HepG2 (cell line): ENCODE results near the gene SUSD2. TPM values are rescaled to one million over a fixed set of nuclear protein-coding genes. Genes with fewer than 3 reads are reported as not detected.

ENCODE experiments used
- ATAC-seq: fragments of 200-7000 bp; cut with Tn5 transposase; 3 replicates; pipeline ENCODE4 v1.9.1; 2020; ENCODE audit warnings: mild to moderate bottlenecking, moderate library complexity
- BruUV-seq: library from RNA; stranded (reverse); fragments of 400-500 nt; replicated peaks from 2 replicates; lab custom pipeline; 2021; lab: Mats Ljungman, UMichigan
- CTCF ChIA-PET: fragments of 300-600 bp; formaldehyde crosslinking; extraction: SDS; loops from one replicate; lab custom pipeline; 2021; ENCODE audit warnings: low total read pairs, inconsistent platforms, low intra/inter-chr PET ratio; lab: Yijun Ruan, JAX
- POLR2A ChIA-PET: fragments of 350-600 bp; sonication (Branson Sonifier 250); formaldehyde crosslinking; loops from one replicate; lab custom pipeline; 2020; ENCODE audit warnings: antibody characterized with exemption, inconsistent platforms; lab: Yijun Ruan, JAX
- DNase-seq: peaks from one replicate; pipeline ENCODE4 v3.0.0-alpha.2; 2015; ENCODE audit warnings: low spot score
- FAIRE-seq: peaks from 3 replicates; lab custom pipeline; 2011; peaks lifted over from hg19 to GRCh38; lab: Jason Lieb, UNC
- H2AFZ ChIP-seq: one replicate; pipeline ENCODE4 v1.6.1; 2011; ENCODE audit warnings: low read length, inconsistent platforms
- H3K27ac ChIP-seq: fragments of 300-600 bp; 3 replicates; pipeline ENCODE4 v1.8.0; 2011; ENCODE audit warnings: mixed run types, mild to moderate bottlenecking, mixed read lengths, low read length, inconsistent platforms; ENCODE audit not compliant: insufficient read depth; ENCODE audit errors: extremely low read length
- H3K27me3 ChIP-seq, 2 experiments: fragments of 200-600 bp in 1 of 2; 2 replicates in 1 of 2; 3 replicates in 1 of 2; pipeline versions ENCODE4 v1.6.0 to v1.8.0; 2011; ENCODE audit warnings: low read length in 2 of 2, mild to moderate bottlenecking in 2 of 2, moderate library complexity in 2 of 2, inconsistent platforms in 1 of 2; ENCODE audit not compliant: insufficient read depth in 2 of 2, control insufficient read depth in 1 of 2
- H3K36me3 ChIP-seq, 2 experiments: fragments of 200-600 bp in 1 of 2; replicated peaks in 1 of 2; 2 replicates in 1 of 2; 3 replicates in 1 of 2; pipeline versions ENCODE4 v1.5.1 to v1.8.0; 2011; ENCODE audit warnings: low read length in 2 of 2, inconsistent platforms in 1 of 2; ENCODE audit not compliant: insufficient read depth in 2 of 2, control insufficient read depth in 1 of 2
- H3K4me1 ChIP-seq: 2 replicates; pipeline ENCODE4 v1.5.1; 2012; ENCODE audit warnings: low read length, inconsistent platforms; ENCODE audit not compliant: insufficient read depth
- H3K4me2 ChIP-seq: 2 replicates; pipeline ENCODE4 v1.6.0; 2011; ENCODE audit warnings: low read depth, low read length, inconsistent platforms
- H3K4me3 ChIP-seq, 3 experiments: fragments of 200-600 bp in 1 of 3; sonication (generic), shearing (Covaris generic) in 1 of 3; replicated peaks in 1 of 3; 2 replicates each; pipeline ENCODE4 v1.5.1; 2011 to 2016; ENCODE audit warnings: low read length in 3 of 3, inconsistent platforms in 2 of 3, low read depth in 2 of 3, mild to moderate bottlenecking in 2 of 3, control low read depth in 1 of 3, mixed read lengths in 1 of 3; ENCODE audit not compliant: insufficient read depth in 1 of 3
- H3K79me2 ChIP-seq: one replicate; pipeline ENCODE4 v1.6.1; 2011; ENCODE audit warnings: low read length, inconsistent platforms; ENCODE audit not compliant: insufficient read depth
- H3K9ac ChIP-seq: 2 replicates; pipeline ENCODE4 v1.6.0; 2011; ENCODE audit warnings: mild to moderate bottlenecking, low read depth, low read length, inconsistent platforms; ENCODE audit not compliant: insufficient read depth
- H3K9me3 ChIP-seq: 2 replicates; pipeline ENCODE4 v1.5.1; 2012; ENCODE audit warnings: mild to moderate bottlenecking, low read length
- H4K20me1 ChIP-seq: 2 replicates; pipeline ENCODE4 v1.6.0; 2011; ENCODE audit warnings: inconsistent platforms, mild to moderate bottlenecking, low read length, moderate library complexity; ENCODE audit not compliant: insufficient read depth
- KAT8 ChIP-seq: IDR thresholded peaks from 2 replicates; pipeline ENCODE4 v1.6.1; 2016; ENCODE audit warnings: missing genetic modification reagents, missing compliant biosample characterization
- NFE2L2 ChIP-seq: fragments of 150-350 bp; IDR thresholded peaks from 2 replicates; pipeline ENCODE4 v1.6.1; 2014; ENCODE audit warnings: low read length
- POLR2G ChIP-seq: fragments of 200-400 bp; formaldehyde crosslinking; IDR thresholded peaks from 2 replicates; pipeline ENCODE4 v1.6.1; 2018; ENCODE audit warnings: mild to moderate bottlenecking, low read depth, low read length, moderate library complexity
- RAD21 ChIP-seq: fragments of 450-650 bp; formaldehyde crosslinking; IDR thresholded peaks from 2 replicates; pipeline ENCODE4 v1.5.0; 2020; ENCODE audit warnings: mild to moderate bottlenecking
- SKI ChIP-seq: fragments of 450-650 bp; IDR thresholded peaks from one replicate; pipeline ENCODE4 v1.6.1; 2018; ENCODE audit warnings: mild to moderate bottlenecking; ENCODE audit not compliant: partially characterized antibody
- WGBS: methylation state at CpG from one replicate; pipeline ENCODE4 v1.1.6; 2017; ENCODE audit warnings: low lambda C conversion rate; 5-methylcytosine and 5-hydroxymethylcytosine counted together
- in situ Hi-C: cut with HindIII; loops from 2 replicates; pipeline ENCODE4 v1.10.0; 2017; ENCODE audit warnings: low pct_unique_long_range_greater_than_20kb; ENCODE audit not compliant: extremely low pct_ligation_motif_present
- intact Hi-C: fragments of 100-400 bp; cut with micrococcal nuclease; formaldehyde crosslinking; loops from one replicate; pipeline ENCODE4 v1.10.0; 2022; ENCODE audit not compliant: unreplicated experiment
- polyA plus RNA-seq, 8 experiments: library from polyadenylated mRNA; depleted of rRNA in 3 of 8; stranded (reverse) in 7 of 8; unstranded in 1 of 8; fragments of >200 nt; fragmentation: Illumina TruSeq in 4 of 8; extraction: Trizol in 4 of 8; gene quantifications; 2 replicates each; pipeline versions ENCODE4 v1.2.1 to v1.2.3, GENCODE V29; 2011 to 2016; ENCODE audit warnings: low read depth in 4 of 8, missing spikeins in 1 of 8, mixed read lengths in 1 of 8; ENCODE audit not compliant: insufficient read depth in 1 of 8
- total RNA-seq, 5 experiments: library from RNA; depleted of rRNA; stranded (reverse); fragments of >200 nt; fragmentation: Illumina TruSeq; extraction: Trizol; gene quantifications; 2 replicates each; pipeline ENCODE4 v1.2.3, GENCODE V29; 2016; ENCODE audit warnings: low read depth in 1 of 5
- TF ChIP-seq, protein P1 (sequence below): sonication (generic); formaldehyde crosslinking; IDR thresholded peaks from one replicate; pipeline ENCODE4 v1.5.1; 2020; ENCODE audit warnings: mild to moderate bottlenecking, missing genetic modification reagents; ENCODE audit errors: not compliant biosample characterization

The SUSD2 gene
- total and polyA plus RNA-seq, 2 of the 13 experiments (the other 11 are each of a cell fraction or from before 2014, with no cell fraction given): 2.1 to 11.0 TPM

- ChIA-PET POLR2A (interaction anchor here (1.3 kb wide), 1 partner anchor 10 kb away, joined by 3 read pairs; the partner anchor contains the start of gene SUSD2), CTCF (interaction anchor here (2.7 to 3.5 kb wide), 2 partner anchors 39 to 56 kb away, joined by 33 to 61 read pairs; no protein-coding TSS in a partner anchor)
- Histone ChIP-seq H4K20me1 (no peaks in the 10 kb centered on the region), H3K9me3 (no peaks in the 10 kb centered on the region), H2AFZ (no peak overlapping the region), H3K27ac (no peak overlapping the region), H3K36me3 (no peaks in the 10 kb centered on the region), H3K4me1 (peaks cover 38% of the 10 kb centered on the region), H3K4me3 (no peak overlapping the region), H3K9ac (no peak overlapping the region), H3K27me3 (no peaks in the 10 kb centered on the region), H3K4me2 (no peak overlapping the region), H3K79me2 (no peaks in the 10 kb centered on the region)
- FAIRE-seq (no peak), ATAC-seq (peak; percentile 79), DNase-seq (no peak)
- WGBS: 81% methylated on average over 8 of the region's 12 CpGs
- BruUV-seq: no TSS peak
- intact Hi-C loops (no loop called here), in situ Hi-C loops (no loop called here)
- 0 out of 2 replicates have a peak, but pooled peaks have one; percentile 27 for TF ChIP-seq RAD21 (CRISPR knock-in tag)
- no peak for TF ChIP-seq POLR2G
Observed at GRCh38 chr22:24191381-24191841, 10.1 kb downstream of the SUSD2 start.

GRCh38 chr22:24191893-24192292 is 10.6 kb downstream of the SUSD2 start:
- no peak for DNase-seq
- Histone ChIP-seq H3K27me3 (no peaks in the 10 kb centered on the region), H2AFZ (no peak overlapping the region), H3K4me2 (no peak overlapping the region), H3K4me1 (peaks cover 42% of the 10 kb centered on the region), H3K4me3 (no peak overlapping the region), H3K27ac (no peak overlapping the region), H3K9me3 (no peaks in the 10 kb centered on the region), H3K36me3 (no peaks in the 10 kb centered on the region), H3K79me2 (no peaks in the 10 kb centered on the region), H4K20me1 (no peaks in the 10 kb centered on the region), H3K9ac (no peak overlapping the region)
- no TSS peak for BruUV-seq
- no peak for FAIRE-seq
- ATAC-seq: no peak
- POLR2A ChIA-PET: interaction anchor here (1.3 kb wide), 1 partner anchor 11 kb away, joined by 3 read pairs; the partner anchor contains the start of gene SUSD2
- 93% methylated on average over 5 of the region's 5 CpGs for WGBS
- intact Hi-C loops (no loop called here), in situ Hi-C loops (no loop called here)
- CTCF ChIA-PET: interaction anchor here (3.5 kb wide), 1 partner anchor 56 kb away, joined by 61 read pairs; no protein-coding TSS in a partner anchor
- no peak for TF ChIP-seq KAT8 (CRISPR knock-in tag)
- no peak for TF ChIP-seq NFE2L2
- TF ChIP-seq SKI: no peak
- TF ChIP-seq, protein P1, sequence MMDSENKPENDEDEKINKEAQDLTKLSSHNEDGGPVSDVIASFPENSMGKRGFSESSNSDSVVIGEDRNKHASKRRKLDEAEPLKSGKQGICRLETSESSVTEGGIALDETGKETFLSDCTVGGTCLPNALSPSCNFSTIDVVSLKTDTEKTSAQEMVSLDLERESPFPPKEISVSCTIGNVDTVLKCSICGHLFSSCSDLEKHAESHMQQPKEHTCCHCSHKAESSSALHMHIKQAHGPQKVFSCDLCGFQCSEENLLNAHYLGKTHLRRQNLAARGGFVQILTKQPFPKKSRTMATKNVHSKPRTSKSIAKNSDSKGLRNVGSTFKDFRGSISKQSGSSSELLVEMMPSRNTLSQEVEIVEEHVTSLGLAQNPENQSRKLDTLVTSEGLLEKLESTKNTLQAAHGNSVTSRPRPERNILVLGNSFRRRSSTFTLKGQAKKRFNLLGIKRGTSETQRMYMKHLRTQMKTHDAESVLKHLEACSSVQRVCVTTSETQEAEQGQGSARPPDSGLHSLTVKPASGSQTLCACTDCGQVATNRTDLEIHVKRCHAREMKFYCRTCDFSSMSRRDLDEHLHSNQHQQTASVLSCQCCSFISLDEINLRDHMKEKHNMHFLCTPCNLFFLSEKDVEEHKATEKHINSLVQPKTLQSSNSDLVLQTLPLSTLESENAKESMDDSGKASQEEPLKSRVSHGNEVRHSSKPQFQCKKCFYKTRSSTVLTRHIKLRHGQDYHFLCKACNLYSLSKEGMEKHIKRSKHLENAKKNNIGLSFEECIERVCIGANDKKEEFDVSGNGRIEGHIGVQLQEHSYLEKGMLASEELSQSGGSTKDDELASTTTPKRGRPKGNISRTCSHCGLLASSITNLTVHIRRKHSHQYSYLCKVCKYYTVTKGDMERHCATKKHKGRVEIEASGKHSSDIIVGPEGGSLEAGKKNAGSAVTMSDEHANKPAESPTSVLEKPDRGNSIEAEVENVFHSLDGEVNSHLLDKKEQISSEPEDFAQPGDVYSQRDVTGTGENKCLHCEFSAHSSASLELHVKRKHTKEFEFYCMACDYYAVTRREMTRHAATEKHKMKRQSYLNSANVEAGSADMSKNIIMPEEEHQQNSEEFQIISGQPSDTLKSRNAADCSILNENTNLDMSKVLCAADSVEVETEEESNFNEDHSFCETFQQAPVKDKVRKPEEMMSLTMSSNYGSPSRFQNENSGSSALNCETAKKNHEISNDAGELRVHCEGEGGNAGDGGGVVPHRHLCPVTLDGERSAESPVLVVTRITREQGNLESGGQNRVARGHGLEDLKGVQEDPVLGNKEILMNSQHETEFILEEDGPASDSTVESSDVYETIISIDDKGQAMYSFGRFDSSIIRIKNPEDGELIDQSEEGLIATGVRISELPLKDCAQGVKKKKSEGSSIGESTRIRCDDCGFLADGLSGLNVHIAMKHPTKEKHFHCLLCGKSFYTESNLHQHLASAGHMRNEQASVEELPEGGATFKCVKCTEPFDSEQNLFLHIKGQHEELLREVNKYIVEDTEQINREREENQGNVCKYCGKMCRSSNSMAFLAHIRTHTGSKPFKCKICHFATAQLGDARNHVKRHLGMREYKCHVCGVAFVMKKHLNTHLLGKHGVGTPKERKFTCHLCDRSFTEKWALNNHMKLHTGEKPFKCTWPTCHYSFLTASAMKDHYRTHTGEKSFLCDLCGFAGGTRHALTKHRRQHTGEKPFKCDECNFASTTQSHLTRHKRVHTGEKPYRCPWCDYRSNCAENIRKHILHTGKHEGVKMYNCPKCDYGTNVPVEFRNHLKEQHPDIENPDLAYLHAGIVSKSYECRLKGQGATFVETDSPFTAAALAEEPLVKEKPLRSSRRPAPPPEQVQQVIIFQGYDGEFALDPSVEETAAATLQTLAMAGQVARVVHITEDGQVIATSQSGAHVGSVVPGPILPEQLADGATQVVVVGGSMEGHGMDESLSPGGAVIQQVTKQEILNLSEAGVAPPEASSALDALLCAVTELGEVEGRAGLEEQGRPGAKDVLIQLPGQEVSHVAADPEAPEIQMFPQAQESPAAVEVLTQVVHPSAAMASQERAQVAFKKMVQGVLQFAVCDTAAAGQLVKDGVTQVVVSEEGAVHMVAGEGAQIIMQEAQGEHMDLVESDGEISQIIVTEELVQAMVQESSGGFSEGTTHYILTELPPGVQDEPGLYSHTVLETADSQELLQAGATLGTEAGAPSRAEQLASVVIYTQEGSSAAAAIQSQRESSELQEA (CRISPR knock-in tag): no peak
